Measurements from ENCODE around the gene SLC25A4.

SLC25A4 gene

GRCh38 chr4:185142564-185142911 is 528 bp upstream of the SLC25A4 start:
- peak overlapping the region; percentile 86 for H3K4me3 ChIP-seq (ENCODE audit: low read length)
- no peaks in the 10 kb centered on the region for H3K27me3 ChIP-seq (ENCODE audit: control insufficient read depth, low read length)
- H3K36me3 ChIP-seq (ENCODE audit: control insufficient read depth, low read length) = peaks cover 31% of the 10 kb centered on the region
- H3F3A ChIP-seq (ENCODE audit: control insufficient read depth, insufficient read depth) = peaks cover 6% of the 10 kb centered on the region
- no peaks in the 10 kb centered on the region for H3K9me3 ChIP-seq (ENCODE audit: control insufficient read depth, insufficient read depth, low read length)
- no peaks in the 10 kb centered on the region for H3K9me2 ChIP-seq (replicated peaks; ENCODE audit: control insufficient read depth, low read length)
- H3K4me2 ChIP-seq (ENCODE audit: low read length) = peak overlapping the region; percentile 76
- no peak for TF ChIP-seq EZH2phosphoT487 (IDR thresholded peaks at IDR 0.05; ENCODE audit: borderline replicate concordance, low read length)
- TF ChIP-seq, protein P1, sequence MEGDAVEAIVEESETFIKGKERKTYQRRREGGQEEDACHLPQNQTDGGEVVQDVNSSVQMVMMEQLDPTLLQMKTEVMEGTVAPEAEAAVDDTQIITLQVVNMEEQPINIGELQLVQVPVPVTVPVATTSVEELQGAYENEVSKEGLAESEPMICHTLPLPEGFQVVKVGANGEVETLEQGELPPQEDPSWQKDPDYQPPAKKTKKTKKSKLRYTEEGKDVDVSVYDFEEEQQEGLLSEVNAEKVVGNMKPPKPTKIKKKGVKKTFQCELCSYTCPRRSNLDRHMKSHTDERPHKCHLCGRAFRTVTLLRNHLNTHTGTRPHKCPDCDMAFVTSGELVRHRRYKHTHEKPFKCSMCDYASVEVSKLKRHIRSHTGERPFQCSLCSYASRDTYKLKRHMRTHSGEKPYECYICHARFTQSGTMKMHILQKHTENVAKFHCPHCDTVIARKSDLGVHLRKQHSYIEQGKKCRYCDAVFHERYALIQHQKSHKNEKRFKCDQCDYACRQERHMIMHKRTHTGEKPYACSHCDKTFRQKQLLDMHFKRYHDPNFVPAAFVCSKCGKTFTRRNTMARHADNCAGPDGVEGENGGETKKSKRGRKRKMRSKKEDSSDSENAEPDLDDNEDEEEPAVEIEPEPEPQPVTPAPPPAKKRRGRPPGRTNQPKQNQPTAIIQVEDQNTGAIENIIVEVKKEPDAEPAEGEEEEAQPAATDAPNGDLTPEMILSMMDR (IDR thresholded peaks at IDR 0.05; ENCODE audit: low read depth, low read length, poor library complexity, severe bottlenecking) = no peak
- peaks cover 20% of the 10 kb centered on the region for H3K4me1 ChIP-seq (ENCODE audit: control insufficient read depth, low read length)
- peak overlapping the region; percentile 27; the same call in 1 of the 2 replicates for H3K27ac ChIP-seq (ENCODE audit: low read depth, low read length)
- peaks cover 22% of the 10 kb centered on the region for H3K79me2 ChIP-seq (ENCODE audit: control insufficient read depth, low read length)
- no peaks in the 10 kb centered on the region for H4K20me1 ChIP-seq (ENCODE audit: control insufficient read depth, insufficient read depth, low read depth, low read length)

DNA sequence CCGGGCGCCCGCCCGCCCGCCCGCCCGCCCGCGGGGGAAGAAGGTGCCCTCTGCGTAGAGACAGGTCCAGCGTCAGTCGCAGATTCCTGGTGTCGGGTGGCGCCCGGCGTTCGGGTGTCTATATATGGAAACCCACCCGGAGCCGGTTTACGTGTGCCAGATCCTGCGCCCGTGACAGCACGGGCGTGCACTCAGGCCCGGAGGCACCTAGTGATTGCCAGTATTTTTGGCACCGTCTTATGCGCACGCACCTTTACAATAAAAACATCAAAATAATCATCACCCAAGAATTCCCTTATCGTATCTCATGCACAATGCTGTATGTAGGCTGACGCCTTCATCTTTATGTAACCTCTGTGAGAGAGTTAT is 519 bp downstream of the SLC25A4 start:
- peaks cover 6% of the 10 kb centered on the region for H3F3A ChIP-seq (ENCODE audit: control insufficient read depth, insufficient read depth)
- H4K20me1 ChIP-seq (ENCODE audit: control insufficient read depth, insufficient read depth, low read depth, low read length) = no peaks in the 10 kb centered on the region
- H3K79me2 ChIP-seq (ENCODE audit: control insufficient read depth, low read length) = peaks cover 22% of the 10 kb centered on the region
- no peak for TF ChIP-seq EZH2phosphoT487 (IDR thresholded peaks at IDR 0.05; ENCODE audit: borderline replicate concordance, low read length)
- TF ChIP-seq, protein P1 (IDR thresholded peaks at IDR 0.05; ENCODE audit: low read depth, low read length, poor library complexity, severe bottlenecking) = no peak
- peak overlapping the region; percentile 76 for H3K4me2 ChIP-seq (ENCODE audit: low read length)
- H3K4me3 ChIP-seq (ENCODE audit: low read length) = peak overlapping the region; percentile 86
- H3K4me1 ChIP-seq (ENCODE audit: control insufficient read depth, low read length) = peaks cover 20% of the 10 kb centered on the region
- no peaks in the 10 kb centered on the region for H3K9me3 ChIP-seq (ENCODE audit: control insufficient read depth, insufficient read depth, low read length)
- H3K9me2 ChIP-seq (replicated peaks; ENCODE audit: control insufficient read depth, low read length) = no peaks in the 10 kb centered on the region
- no peaks in the 10 kb centered on the region for H3K27me3 ChIP-seq (ENCODE audit: control insufficient read depth, low read length)
- no peak overlapping the region for H3K27ac ChIP-seq (ENCODE audit: low read depth, low read length)
- H3K36me3 ChIP-seq (ENCODE audit: control insufficient read depth, low read length) = peaks cover 31% of the 10 kb centered on the region

DNA sequence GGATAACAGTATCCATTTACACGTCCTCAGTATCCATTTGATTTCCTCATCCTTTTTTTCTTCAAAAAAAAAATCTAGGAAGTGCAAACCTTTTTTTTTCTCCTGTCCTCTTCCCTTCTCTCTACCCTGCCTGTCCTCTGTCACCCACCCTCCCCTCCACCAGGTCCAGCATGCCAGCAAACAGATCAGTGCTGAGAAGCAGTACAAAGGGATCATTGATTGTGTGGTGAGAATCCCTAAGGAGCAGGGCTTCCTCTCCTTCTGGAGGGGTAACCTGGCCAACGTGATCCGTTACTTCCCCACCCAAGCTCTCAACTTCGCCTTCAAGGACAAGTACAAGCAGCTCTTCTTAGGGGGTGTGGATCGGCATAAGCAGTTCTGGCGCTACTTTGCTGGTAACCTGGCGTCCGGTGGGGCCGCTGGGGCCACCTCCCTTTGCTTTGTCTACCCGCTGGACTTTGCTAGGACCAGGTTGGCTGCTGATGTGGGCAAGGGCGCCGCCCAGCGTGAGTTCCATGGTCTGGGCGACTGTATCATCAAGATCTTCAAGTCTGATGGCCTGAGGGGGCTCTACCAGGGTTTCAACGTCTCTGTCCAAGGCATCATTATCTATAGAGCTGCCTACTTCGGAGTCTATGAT is 1.7 kb downstream of the SLC25A4 start:
- peak overlapping the region; percentile 86 for H3K4me3 ChIP-seq (ENCODE audit: low read length)
- no peaks in the 10 kb centered on the region for H3K9me2 ChIP-seq (replicated peaks; ENCODE audit: control insufficient read depth, low read length)

More for the DNA sequence above, 1.7 kb downstream of the SLC25A4 start:
- Histone ChIP-seq H3K4me1 (ENCODE audit: control insufficient read depth, low read length) (peaks cover 20% of the 10 kb centered on the region), H3K36me3 (ENCODE audit: control insufficient read depth, low read length) (peaks cover 31% of the 10 kb centered on the region), H4K20me1 (ENCODE audit: control insufficient read depth, insufficient read depth, low read depth, low read length) (no peaks in the 10 kb centered on the region), H3K27me3 (ENCODE audit: control insufficient read depth, low read length) (no peaks in the 10 kb centered on the region), H3K27ac (ENCODE audit: low read depth, low read length) (no peak overlapping the region), H3K4me2 (ENCODE audit: low read length) (peak overlapping the region; percentile 76), H3K9me3 (ENCODE audit: control insufficient read depth, insufficient read depth, low read length) (no peaks in the 10 kb centered on the region), H3K79me2 (ENCODE audit: control insufficient read depth, low read length) (peaks cover 22% of the 10 kb centered on the region), H3F3A (ENCODE audit: control insufficient read depth, insufficient read depth) (peaks cover 6% of the 10 kb centered on the region)
- TF ChIP-seq, protein P1 (IDR thresholded peaks at IDR 0.05; ENCODE audit: low read depth, low read length, poor library complexity, severe bottlenecking) = no peak
- no peak for TF ChIP-seq EZH2phosphoT487 (IDR thresholded peaks at IDR 0.05; ENCODE audit: borderline replicate concordance, low read length)

Measured in DOHH2 (cell line).